ENCODE data around the gene ZNF304.
A peak's percentile ranks its signal among the peaks of the same experiment; 100 is the strongest.

ZNF304 gene

DNA sequence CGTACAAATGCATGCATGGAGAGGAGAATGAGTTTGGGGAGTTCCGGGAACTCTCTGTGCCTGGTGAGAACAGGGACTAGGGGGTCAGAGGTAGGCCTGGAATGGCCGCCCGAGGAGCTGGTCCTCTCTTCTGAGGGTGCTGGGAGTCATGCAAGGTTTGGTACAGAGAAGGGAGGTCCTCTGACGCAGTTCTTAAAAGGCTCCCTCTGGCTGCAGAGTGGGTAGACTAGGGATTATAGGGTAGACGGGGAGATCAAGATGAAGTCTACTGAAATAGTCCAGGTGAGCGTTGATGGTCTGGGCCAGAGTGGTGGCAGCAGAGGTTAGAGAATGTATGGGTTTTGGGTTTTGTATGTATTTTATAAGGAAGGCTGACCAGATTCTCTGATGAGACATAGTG lies 796 bp downstream of the ZNF304 start (continued):
- TF ChIP-seq ZNF585B (tag by site-specific recombination; IDR thresholded peaks at IDR 0.05), result no peak
- TF ChIP-seq ZSCAN30 (tag by site-specific recombination; IDR thresholded peaks at IDR 0.05), result no peak
- TF ChIP-seq, protein P1, sequence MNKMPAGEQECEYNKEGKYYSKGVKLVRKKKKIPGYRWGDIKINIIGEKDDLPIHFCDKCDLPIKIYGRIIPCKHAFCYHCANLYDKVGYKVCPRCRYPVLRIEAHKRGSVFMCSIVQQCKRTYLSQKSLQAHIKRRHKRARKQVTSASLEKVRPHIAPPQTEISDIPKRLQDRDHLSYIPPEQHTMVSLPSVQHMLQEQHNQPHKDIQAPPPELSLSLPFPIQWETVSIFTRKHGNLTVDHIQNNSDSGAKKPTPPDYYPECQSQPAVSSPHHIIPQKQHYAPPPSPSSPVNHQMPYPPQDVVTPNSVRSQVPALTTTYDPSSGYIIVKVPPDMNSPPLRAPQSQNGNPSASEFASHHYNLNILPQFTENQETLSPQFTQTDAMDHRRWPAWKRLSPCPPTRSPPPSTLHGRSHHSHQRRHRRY (tag by site-specific recombination; IDR thresholded peaks at IDR 0.05), result no peak
- TF ChIP-seq, protein P2, sequence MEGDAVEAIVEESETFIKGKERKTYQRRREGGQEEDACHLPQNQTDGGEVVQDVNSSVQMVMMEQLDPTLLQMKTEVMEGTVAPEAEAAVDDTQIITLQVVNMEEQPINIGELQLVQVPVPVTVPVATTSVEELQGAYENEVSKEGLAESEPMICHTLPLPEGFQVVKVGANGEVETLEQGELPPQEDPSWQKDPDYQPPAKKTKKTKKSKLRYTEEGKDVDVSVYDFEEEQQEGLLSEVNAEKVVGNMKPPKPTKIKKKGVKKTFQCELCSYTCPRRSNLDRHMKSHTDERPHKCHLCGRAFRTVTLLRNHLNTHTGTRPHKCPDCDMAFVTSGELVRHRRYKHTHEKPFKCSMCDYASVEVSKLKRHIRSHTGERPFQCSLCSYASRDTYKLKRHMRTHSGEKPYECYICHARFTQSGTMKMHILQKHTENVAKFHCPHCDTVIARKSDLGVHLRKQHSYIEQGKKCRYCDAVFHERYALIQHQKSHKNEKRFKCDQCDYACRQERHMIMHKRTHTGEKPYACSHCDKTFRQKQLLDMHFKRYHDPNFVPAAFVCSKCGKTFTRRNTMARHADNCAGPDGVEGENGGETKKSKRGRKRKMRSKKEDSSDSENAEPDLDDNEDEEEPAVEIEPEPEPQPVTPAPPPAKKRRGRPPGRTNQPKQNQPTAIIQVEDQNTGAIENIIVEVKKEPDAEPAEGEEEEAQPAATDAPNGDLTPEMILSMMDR (tag by site-specific recombination; IDR thresholded peaks at IDR 0.05), result 0 out of 2 replicates have a peak, but pooled peaks have one; percentile 11
- no peak for TF ChIP-seq ZNF366 (tag by site-specific recombination; conservative IDR thresholded peaks at IDR 0.05)
- TF ChIP-seq ZNF558 (tag by site-specific recombination; IDR thresholded peaks at IDR 0.05), result no peak
- TF ChIP-seq TRIM28 (IDR thresholded peaks at IDR 0.05; ENCODE audit: borderline replicate concordance, low read length), result no peak
- TF ChIP-seq OSR2 (tag by site-specific recombination; IDR thresholded peaks at IDR 0.05), result no peak
- TF ChIP-seq, protein P3, sequence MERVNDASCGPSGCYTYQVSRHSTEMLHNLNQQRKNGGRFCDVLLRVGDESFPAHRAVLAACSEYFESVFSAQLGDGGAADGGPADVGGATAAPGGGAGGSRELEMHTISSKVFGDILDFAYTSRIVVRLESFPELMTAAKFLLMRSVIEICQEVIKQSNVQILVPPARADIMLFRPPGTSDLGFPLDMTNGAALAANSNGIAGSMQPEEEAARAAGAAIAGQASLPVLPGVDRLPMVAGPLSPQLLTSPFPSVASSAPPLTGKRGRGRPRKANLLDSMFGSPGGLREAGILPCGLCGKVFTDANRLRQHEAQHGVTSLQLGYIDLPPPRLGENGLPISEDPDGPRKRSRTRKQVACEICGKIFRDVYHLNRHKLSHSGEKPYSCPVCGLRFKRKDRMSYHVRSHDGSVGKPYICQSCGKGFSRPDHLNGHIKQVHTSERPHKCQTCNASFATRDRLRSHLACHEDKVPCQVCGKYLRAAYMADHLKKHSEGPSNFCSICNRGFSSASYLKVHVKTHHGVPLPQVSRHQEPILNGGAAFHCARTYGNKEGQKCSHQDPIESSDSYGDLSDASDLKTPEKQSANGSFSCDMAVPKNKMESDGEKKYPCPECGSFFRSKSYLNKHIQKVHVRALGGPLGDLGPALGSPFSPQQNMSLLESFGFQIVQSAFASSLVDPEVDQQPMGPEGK (tag by site-specific recombination; IDR thresholded peaks at IDR 0.05), result no peak
- TF ChIP-seq ZFP41 (tag by site-specific recombination; IDR thresholded peaks at IDR 0.05; ENCODE audit: borderline replicate concordance), result no peak
- TF ChIP-seq ZNF501 (tag by site-specific recombination; IDR thresholded peaks at IDR 0.05), result 0 out of 2 replicates have a peak, but pooled peaks have one; percentile 1

DNA sequence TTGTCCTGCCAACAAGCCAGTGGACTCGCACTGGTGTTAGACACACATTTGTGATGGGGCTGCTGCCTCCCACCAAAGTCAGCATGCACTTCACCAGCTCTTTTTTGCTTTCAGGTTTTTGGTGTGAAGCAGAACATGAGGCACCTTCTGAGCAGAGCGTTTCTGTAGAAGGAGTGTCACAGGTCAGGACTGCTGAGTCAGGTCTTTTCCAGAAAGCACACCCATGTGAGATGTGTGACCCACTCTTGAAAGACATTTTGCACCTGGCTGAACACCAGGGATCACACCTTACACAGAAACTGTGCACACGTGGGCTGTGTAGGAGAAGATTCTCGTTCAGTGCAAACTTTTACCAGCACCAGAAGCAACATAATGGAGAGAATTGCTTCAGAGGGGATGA lies 4.8 kb downstream of the ZNF304 start:
- Histone ChIP-seq H3K27ac (ENCODE audit: extremely low read depth, low read depth, low read length) (no peak overlapping the region), H3K4me3 (ENCODE audit: low read depth, low read length) (no peak overlapping the region), H3K4me1 (ENCODE audit: control insufficient read depth, insufficient read depth, low read length) (peaks cover 3% of the 10 kb centered on the region; the same call in 1 of the 2 replicates), H3K36me3 (ENCODE audit: control insufficient read depth in 2 of 2, insufficient read depth in 1 of 2, low read length in 2 of 2) (peaks cover 43 to 66% of the 10 kb centered on the region in 2 experiments), H3K9me3 (ENCODE audit: control insufficient read depth, insufficient read depth, low read depth, low read length) (no peaks in the 10 kb centered on the region)
- ChIA-PET POLR2A (no interaction called here), CTCF (no interaction called here)
- TF ChIP-seq, protein P4, sequence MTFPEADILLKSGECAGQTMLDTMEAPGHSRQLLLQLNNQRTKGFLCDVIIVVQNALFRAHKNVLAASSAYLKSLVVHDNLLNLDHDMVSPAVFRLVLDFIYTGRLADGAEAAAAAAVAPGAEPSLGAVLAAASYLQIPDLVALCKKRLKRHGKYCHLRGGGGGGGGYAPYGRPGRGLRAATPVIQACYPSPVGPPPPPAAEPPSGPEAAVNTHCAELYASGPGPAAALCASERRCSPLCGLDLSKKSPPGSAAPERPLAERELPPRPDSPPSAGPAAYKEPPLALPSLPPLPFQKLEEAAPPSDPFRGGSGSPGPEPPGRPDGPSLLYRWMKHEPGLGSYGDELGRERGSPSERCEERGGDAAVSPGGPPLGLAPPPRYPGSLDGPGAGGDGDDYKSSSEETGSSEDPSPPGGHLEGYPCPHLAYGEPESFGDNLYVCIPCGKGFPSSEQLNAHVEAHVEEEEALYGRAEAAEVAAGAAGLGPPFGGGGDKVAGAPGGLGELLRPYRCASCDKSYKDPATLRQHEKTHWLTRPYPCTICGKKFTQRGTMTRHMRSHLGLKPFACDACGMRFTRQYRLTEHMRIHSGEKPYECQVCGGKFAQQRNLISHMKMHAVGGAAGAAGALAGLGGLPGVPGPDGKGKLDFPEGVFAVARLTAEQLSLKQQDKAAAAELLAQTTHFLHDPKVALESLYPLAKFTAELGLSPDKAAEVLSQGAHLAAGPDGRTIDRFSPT (tag by site-specific recombination; IDR thresholded peaks at IDR 0.05), result no peak
- TF ChIP-seq ZNF184 (tag by site-specific recombination; IDR thresholded peaks at IDR 0.05), result no peak
- TF ChIP-seq ZNF785 (tag by site-specific recombination; IDR thresholded peaks at IDR 0.05), result no peak
- TF ChIP-seq ZNF558 (tag by site-specific recombination; IDR thresholded peaks at IDR 0.05), result no peak
- TF ChIP-seq ZNF404 (tag by site-specific recombination; IDR thresholded peaks at IDR 0.05), result no peak
- TF ChIP-seq ZNF169 (tag by site-specific recombination; IDR thresholded peaks at IDR 0.05), result no peak
- TF ChIP-seq, protein P5, sequence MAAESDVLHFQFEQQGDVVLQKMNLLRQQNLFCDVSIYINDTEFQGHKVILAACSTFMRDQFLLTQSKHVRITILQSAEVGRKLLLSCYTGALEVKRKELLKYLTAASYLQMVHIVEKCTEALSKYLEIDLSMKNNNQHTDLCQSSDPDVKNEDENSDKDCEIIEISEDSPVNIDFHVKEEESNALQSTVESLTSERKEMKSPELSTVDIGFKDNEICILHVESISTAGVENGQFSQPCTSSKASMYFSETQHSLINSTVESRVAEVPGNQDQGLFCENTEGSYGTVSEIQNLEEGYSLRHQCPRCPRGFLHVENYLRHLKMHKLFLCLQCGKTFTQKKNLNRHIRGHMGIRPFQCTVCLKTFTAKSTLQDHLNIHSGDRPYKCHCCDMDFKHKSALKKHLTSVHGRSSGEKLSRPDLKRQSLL (tag by site-specific recombination; IDR thresholded peaks at IDR 0.05), result no peak
- no peak for TF ChIP-seq ZNF2 (tag by site-specific recombination; IDR thresholded peaks at IDR 0.05)
- TF ChIP-seq, protein P6, sequence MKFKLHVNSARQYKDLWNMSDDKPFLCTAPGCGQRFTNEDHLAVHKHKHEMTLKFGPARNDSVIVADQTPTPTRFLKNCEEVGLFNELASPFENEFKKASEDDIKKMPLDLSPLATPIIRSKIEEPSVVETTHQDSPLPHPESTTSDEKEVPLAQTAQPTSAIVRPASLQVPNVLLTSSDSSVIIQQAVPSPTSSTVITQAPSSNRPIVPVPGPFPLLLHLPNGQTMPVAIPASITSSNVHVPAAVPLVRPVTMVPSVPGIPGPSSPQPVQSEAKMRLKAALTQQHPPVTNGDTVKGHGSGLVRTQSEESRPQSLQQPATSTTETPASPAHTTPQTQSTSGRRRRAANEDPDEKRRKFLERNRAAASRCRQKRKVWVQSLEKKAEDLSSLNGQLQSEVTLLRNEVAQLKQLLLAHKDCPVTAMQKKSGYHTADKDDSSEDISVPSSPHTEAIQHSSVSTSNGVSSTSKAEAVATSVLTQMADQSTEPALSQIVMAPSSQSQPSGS (tag by site-specific recombination; IDR thresholded peaks at IDR 0.05; ENCODE audit: low read depth), result no peak
- TF ChIP-seq ZNF416 (tag by site-specific recombination; IDR thresholded peaks at IDR 0.05), result no peak
- no peak for TF ChIP-seq RBAK (tag by site-specific recombination; IDR thresholded peaks at IDR 0.05)
- TF ChIP-seq, protein P7, sequence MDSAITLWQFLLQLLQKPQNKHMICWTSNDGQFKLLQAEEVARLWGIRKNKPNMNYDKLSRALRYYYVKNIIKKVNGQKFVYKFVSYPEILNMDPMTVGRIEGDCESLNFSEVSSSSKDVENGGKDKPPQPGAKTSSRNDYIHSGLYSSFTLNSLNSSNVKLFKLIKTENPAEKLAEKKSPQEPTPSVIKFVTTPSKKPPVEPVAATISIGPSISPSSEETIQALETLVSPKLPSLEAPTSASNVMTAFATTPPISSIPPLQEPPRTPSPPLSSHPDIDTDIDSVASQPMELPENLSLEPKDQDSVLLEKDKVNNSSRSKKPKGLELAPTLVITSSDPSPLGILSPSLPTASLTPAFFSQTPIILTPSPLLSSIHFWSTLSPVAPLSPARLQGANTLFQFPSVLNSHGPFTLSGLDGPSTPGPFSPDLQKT (IDR thresholded peaks at IDR 0.05; ENCODE audit: borderline replicate concordance, low read depth, low read length), result no peak
- TF ChIP-seq, protein P8, sequence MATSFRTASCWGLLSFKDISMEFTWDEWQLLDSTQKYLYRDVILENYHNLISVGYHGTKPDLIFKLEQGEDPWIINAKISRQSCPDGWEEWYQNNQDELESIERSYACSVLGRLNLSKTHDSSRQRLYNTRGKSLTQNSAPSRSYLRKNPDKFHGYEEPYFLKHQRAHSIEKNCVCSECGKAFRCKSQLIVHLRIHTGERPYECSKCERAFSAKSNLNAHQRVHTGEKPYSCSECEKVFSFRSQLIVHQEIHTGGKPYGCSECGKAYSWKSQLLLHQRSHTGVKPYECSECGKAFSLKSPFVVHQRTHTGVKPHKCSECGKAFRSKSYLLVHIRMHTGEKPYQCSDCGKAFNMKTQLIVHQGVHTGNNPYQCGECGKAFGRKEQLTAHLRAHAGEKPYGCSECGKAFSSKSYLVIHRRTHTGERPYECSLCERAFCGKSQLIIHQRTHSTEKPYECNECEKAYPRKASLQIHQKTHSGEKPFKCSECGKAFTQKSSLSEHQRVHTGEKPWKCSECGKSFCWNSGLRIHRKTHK (tag by site-specific recombination; IDR thresholded peaks at IDR 0.05), result no peak
- TF ChIP-seq, protein P1 (tag by site-specific recombination; IDR thresholded peaks at IDR 0.05), result no peak
